Muscle layer of duodenum (tissue), 2 donors: ENCODE results near the gene ATRIP.

Source experiments
- H3K27ac ChIP-seq: one replicate; pipeline ENCODE4 v1.7.0; 2013; ENCODE audit warnings: mild to moderate bottlenecking, low read length
- H3K27me3 ChIP-seq: one replicate; pipeline ENCODE4 v1.7.0; 2013; ENCODE audit warnings: low read depth, mild to moderate bottlenecking, control low read depth, low read length
- H3K36me3 ChIP-seq, 2 donors: one replicate each; pipeline ENCODE4 v1.7.0; 2013; ENCODE audit warnings: low read length in 2 of 2, control low read depth in 1 of 2, mild to moderate bottlenecking in 1 of 2; ENCODE audit not compliant: insufficient read depth in 2 of 2, control insufficient read depth in 1 of 2
- H3K4me1 ChIP-seq, 2 donors: one replicate each; pipeline ENCODE4 v1.7.0; 2013; ENCODE audit warnings: low read length in 2 of 2, mild to moderate bottlenecking in 2 of 2, control low read depth in 1 of 2, moderate library complexity in 1 of 2; ENCODE audit not compliant: insufficient read depth in 2 of 2, control insufficient read depth in 1 of 2
- H3K4me3 ChIP-seq, 2 donors: one replicate each; pipeline ENCODE4 v1.7.0; 2013; ENCODE audit warnings: low read length in 2 of 2, low read depth in 1 of 2, mild to moderate bottlenecking in 1 of 2
- H3K9me3 ChIP-seq, 2 donors: one replicate each; pipeline ENCODE4 v1.7.0; 2013; ENCODE audit warnings: low read length in 2 of 2, control low read depth in 1 of 2, mild to moderate bottlenecking in 1 of 2; ENCODE audit not compliant: control insufficient read depth in 1 of 2
- donor health status: healthy.

ATRIP gene

GRCh38 chr3:48404440-48405342 lies 41.8 kb upstream of the ATRIP start:
- Histone ChIP-seq H3K27ac (no peak overlapping the region), H3K36me3 (peaks cover 34 to 47% of the 10 kb centered on the region in 2 donors), H3K27me3 (no peaks in the 10 kb centered on the region), H3K4me3 (no peak overlapping the region), H3K4me1 (peaks cover 0 to 5% of the 10 kb centered on the region in 2 donors), H3K9me3 (no peaks in the 10 kb centered on the region)

GRCh38 chr3:48405343-48405881 lies 41.1 kb upstream of the ATRIP start:
- Histone ChIP-seq H3K4me3 (no peak overlapping the region), H3K27ac (no peak overlapping the region), H3K4me1 (peaks cover 0 to 5% of the 10 kb centered on the region in 2 donors), H3K36me3 (peaks cover 34 to 54% of the 10 kb centered on the region in 2 donors), H3K27me3 (no peaks in the 10 kb centered on the region), H3K9me3 (no peaks in the 10 kb centered on the region)

DNA sequence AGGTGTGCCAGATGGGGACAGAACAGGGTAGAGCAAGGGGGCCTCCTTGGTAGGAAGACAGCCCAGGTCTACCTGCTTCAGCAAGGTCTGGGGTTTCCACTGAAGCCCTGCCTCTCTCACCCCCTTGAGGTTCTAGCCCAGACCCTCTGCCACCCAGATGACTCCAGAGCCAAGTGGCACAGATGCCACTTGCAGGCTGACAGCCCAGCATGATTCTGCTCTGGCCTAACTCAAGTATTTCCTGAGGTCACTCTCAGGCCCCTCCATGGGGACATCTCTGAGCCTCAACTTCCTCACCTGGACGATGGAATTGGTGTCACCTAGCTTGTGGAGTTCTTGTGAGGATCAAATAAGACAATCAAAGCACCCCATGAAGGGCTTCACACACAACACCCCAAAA lies 40.6 kb upstream of the ATRIP start:
- peaks cover 0 to 5% of the 10 kb centered on the region in 2 donors for H3K4me1 ChIP-seq
- H3K27ac ChIP-seq, result no peak overlapping the region
- no peak overlapping the region for H3K4me3 ChIP-seq
- no peaks in the 10 kb centered on the region for H3K9me3 ChIP-seq
- peaks cover 39 to 59% of the 10 kb centered on the region in 2 donors for H3K36me3 ChIP-seq
- H3K27me3 ChIP-seq, result no peaks in the 10 kb centered on the region

- no peak overlapping the region for H3K4me3 ChIP-seq
- H3K9me3 ChIP-seq, result no peaks in the 10 kb centered on the region
- no peak overlapping the region for H3K27ac ChIP-seq
- H3K4me1 ChIP-seq, result peaks cover 0 to 5% of the 10 kb centered on the region in 2 donors
- peaks cover 47 to 67% of the 10 kb centered on the region in 2 donors for H3K36me3 ChIP-seq
- no peaks in the 10 kb centered on the region for H3K27me3 ChIP-seq
Observed at GRCh38 chr3:48406443-48407431, 39.8 kb upstream of the ATRIP start.

DNA sequence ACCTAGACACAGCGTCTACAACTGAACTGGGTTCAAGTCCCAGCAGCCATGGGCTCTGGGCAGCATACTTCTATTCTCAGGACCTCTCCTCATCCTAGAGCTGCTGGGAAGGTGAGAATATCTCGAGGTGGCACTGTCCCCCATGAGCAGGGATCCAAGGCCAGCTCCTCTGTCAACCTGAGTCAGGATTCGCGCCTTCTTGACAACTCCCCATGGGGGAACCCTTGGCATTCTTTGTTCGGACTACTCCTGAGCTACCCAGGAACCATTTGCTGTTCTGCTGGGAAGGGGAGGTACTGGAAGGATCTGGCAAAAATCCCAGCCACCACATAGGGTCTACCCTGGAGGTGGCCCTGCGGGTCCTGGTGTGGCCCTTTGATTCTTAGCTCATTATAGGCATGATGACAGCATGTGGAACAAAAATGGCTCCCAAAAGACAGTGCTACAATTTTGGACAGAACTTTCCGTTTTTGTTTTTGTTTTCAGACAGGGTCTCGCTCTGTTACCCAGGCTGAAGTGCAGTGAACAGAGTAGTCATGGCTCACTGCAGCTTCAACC lies 38.9 kb upstream of the ATRIP start:
- Histone ChIP-seq H3K36me3 (peaks cover 54 to 76% of the 10 kb centered on the region in 2 donors), H3K27ac (no peak overlapping the region), H3K4me3 (no peak overlapping the region)

GRCh38 chr3:48408823-48409281 lies 37.7 kb upstream of the ATRIP start:
- Histone ChIP-seq H3K4me3 (no peak overlapping the region), H3K36me3 (peaks cover 52 to 79% of the 10 kb centered on the region in 2 donors), H3K4me1 (no peaks in the 10 kb centered on the region), H3K27ac (no peak overlapping the region), H3K27me3 (no peaks in the 10 kb centered on the region), H3K9me3 (no peaks in the 10 kb centered on the region)

More for the DNA sequence above, 38.9 kb upstream of the ATRIP start:
- Histone ChIP-seq H3K4me1 (peaks cover 0 to 1% of the 10 kb centered on the region in 2 donors), H3K27me3 (no peaks in the 10 kb centered on the region), H3K9me3 (no peaks in the 10 kb centered on the region)

DNA sequence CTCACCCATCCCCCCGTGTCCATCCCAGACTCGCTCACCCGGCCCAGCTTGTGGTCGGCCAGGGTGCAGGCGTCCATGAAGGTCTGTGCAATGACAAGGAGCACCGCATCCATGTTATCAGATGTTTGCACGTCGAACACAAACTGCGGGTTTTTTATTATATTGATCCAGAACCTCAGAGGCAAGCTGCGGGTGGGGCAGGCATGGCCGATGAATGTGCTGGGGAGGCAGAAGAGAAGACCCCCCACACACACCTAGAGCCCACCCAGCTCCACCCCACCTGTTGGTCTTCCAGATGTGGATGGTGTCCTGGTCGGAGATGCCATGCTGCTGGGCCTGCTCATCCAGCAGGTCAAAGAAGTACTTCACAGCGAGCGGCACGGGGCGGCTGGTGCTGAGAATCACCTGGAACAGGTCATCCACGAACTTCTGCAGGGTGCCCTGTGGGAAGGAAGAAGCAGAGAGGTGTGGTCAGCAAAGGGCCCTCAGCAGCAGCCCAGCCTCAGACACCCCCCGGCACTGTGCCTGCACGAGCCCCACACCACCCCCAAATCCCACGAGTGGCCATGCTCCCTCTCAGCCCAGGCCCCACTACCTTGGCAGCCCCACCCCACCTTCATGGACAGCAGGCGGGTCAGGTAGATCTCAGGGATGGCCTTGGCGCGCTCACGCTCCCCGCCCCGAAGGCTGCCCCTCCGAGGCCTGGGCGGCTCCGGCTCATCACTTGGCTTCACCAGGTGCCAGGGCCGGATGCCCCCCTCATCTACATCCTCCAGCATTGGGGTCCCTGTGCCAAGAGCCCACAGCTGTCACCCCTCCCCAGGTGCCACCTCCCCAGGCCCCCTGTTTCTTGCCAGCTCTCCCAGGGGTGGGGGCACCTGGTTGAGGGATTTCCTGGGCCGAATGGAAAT lies 37.0 kb upstream of the ATRIP start:
- Histone ChIP-seq H3K27ac (no peak overlapping the region), H3K4me3 (no peak overlapping the region), H3K9me3 (no peaks in the 10 kb centered on the region), H3K36me3 (peaks cover 47 to 77% of the 10 kb centered on the region in 2 donors), H3K27me3 (no peaks in the 10 kb centered on the region), H3K4me1 (peaks cover 0 to 3% of the 10 kb centered on the region in 2 donors)

- H3K4me1 ChIP-seq, result peaks cover 0 to 7% of the 10 kb centered on the region in 2 donors
- no peaks in the 10 kb centered on the region for H3K9me3 ChIP-seq
- H3K4me3 ChIP-seq, result no peak overlapping the region
- no peaks in the 10 kb centered on the region for H3K27me3 ChIP-seq
- no peak overlapping the region for H3K27ac ChIP-seq
- peaks cover 40 to 80% of the 10 kb centered on the region in 2 donors for H3K36me3 ChIP-seq
Observed at GRCh38 chr3:48410205-48411040, 36.1 kb upstream of the ATRIP start.

- Histone ChIP-seq H3K36me3 (peaks cover 37 to 83% of the 10 kb centered on the region in 2 donors), H3K4me3 (no peak overlapping the region), H3K27me3 (no peaks in the 10 kb centered on the region), H3K27ac (no peak overlapping the region), H3K4me1 (peaks cover 0 to 7% of the 10 kb centered on the region in 2 donors), H3K9me3 (no peaks in the 10 kb centered on the region)
Observed at GRCh38 chr3:48411041-48411588, 35.4 kb upstream of the ATRIP start.
